HG02623 (cell line): ENCODE results near the gene SCAF11.

ENCODE experiments used
- ATAC-seq: cut with Tn5 transposase; IDR thresholded peaks from one replicate; pipeline ENCODE4 v1.9.1; 2021; ENCODE audit warnings: moderate library complexity; ENCODE audit not compliant: unreplicated experiment

Gene SCAF11

GRCh38 chr12:45986641-45987339 is 3.6 kb downstream of the SCAF11 start:
- ATAC-seq, result no peak

GRCh38 chr12:45981075-45981837 is 9.1 kb downstream of the SCAF11 start:
- no peak for ATAC-seq

GRCh38 chr12:45980540-45980939 is 9.8 kb downstream of the SCAF11 start:
- ATAC-seq, result no peak

GRCh38 chr12:45978108-45978507 is 12.3 kb downstream of the SCAF11 start:
- ATAC-seq, result no peak

GRCh38 chr12:45977620-45978019 is 12.8 kb downstream of the SCAF11 start:
- ATAC-seq, result no peak

- no peak for ATAC-seq
Observed at GRCh38 chr12:45975506-45975905, 14.9 kb downstream of the SCAF11 start.

GRCh38 chr12:45974883-45975282 is 15.5 kb downstream of the SCAF11 start:
- ATAC-seq, result no peak

- no peak for ATAC-seq
Observed at GRCh38 chr12:45974171-45974719, 16.1 kb downstream of the SCAF11 start.

GRCh38 chr12:45973526-45973925 is 16.8 kb downstream of the SCAF11 start:
- ATAC-seq, result no peak

GRCh38 chr12:45970391-45970790 is 20.0 kb downstream of the SCAF11 start:
- ATAC-seq, result no peak

- ATAC-seq, result no peak
Observed at GRCh38 chr12:45969084-45969483, 21.3 kb downstream of the SCAF11 start.

- ATAC-seq, result no peak
Observed at GRCh38 chr12:45966486-45966885, 23.9 kb downstream of the SCAF11 start.

- ATAC-seq, result no peak
Observed at GRCh38 chr12:45962553-45963325, 27.6 kb downstream of the SCAF11 start.

GRCh38 chr12:45959728-45960127 is 30.6 kb downstream of the SCAF11 start:
- ATAC-seq, result no peak

GRCh38 chr12:45959025-45959424 is 31.3 kb downstream of the SCAF11 start:
- ATAC-seq, result no peak

- ATAC-seq, result no peak
Observed at GRCh38 chr12:45948546-45948945, 41.8 kb downstream of the SCAF11 start.

- no peak for ATAC-seq
Observed at GRCh38 chr12:45946435-45946834, 43.9 kb downstream of the SCAF11 start.

GRCh38 chr12:45944771-45945170 is 45.6 kb downstream of the SCAF11 start:
- ATAC-seq, result no peak

- ATAC-seq, result no peak
Observed at GRCh38 chr12:45939759-45940158, 50.6 kb downstream of the SCAF11 start.

- ATAC-seq, result no peak
Observed at GRCh38 chr12:45938566-45938965, 51.8 kb downstream of the SCAF11 start.

- no peak for ATAC-seq
Observed at GRCh38 chr12:45934956-45935355, 55.4 kb downstream of the SCAF11 start.
